H1 (cell line): Measurements from ENCODE around the gene ARHGEF26. TPM values are rescaled to one million over a fixed set of nuclear protein-coding genes. Genes with fewer than 3 reads are reported as not detected.

Experiments used
- CTCF ChIA-PET: fragments of 300-600 bp; sonication (Branson Sonifier 250); formaldehyde crosslinking; loops from one replicate; lab custom pipeline; 2021; ENCODE audit not compliant: partially characterized antibody; lab: Charles Lee
- POLR2A ChIA-PET: fragments of 300-600 bp; sonication (Branson Sonifier 250); formaldehyde crosslinking; loops from one replicate; lab custom pipeline; 2021; ENCODE audit warnings: inconsistent platforms; ENCODE audit not compliant: partially characterized antibody; lab: Charles Lee
- DNase-seq, 2 experiments: peaks; one replicate each; pipeline versions ENCODE4 v3.0.0 to v3.0.0-alpha.2; 2010 to 2022; ENCODE audit warnings: low spot score in 2 of 2, low read depth in 1 of 2, mixed read lengths in 1 of 2
- FAIRE-seq: peaks from 2 replicates; lab custom pipeline; 2011; peaks lifted over from hg19 to GRCh38; lab: Jason Lieb, UNC
- H2AFZ ChIP-seq: 2 replicates; pipeline ENCODE4 v1.8.1; 2012; ENCODE audit warnings: low read length, inconsistent platforms
- H2AK5ac ChIP-seq: 2 replicates; pipeline ENCODE4 v1.6.1; 2013; ENCODE audit warnings: low read depth, low read length
- H2BK120ac ChIP-seq: replicated peaks from 2 replicates; pipeline ENCODE3; 2013; ENCODE audit warnings: low read depth, low read length, inconsistent platforms
- H2BK12ac ChIP-seq: 2 replicates; pipeline ENCODE4 v1.6.1; 2013; ENCODE audit warnings: low read depth, low read length
- H2BK15ac ChIP-seq: 2 replicates; pipeline ENCODE4 v1.6.1; 2013; ENCODE audit warnings: low read length
- H2BK20ac ChIP-seq: 2 replicates; pipeline ENCODE4 v1.6.1; 2013; ENCODE audit warnings: low read length
- H2BK5ac ChIP-seq: 2 replicates; pipeline ENCODE4 v1.6.1; 2013; ENCODE audit warnings: low read depth, low read length
- H3K14ac ChIP-seq: 2 replicates; pipeline ENCODE4 v1.6.1; 2013; ENCODE audit warnings: inconsistent platforms; ENCODE audit not compliant: insufficient read length
- H3K18ac ChIP-seq: 2 replicates; pipeline ENCODE4 v1.6.1; 2013; ENCODE audit warnings: low read length; ENCODE audit errors: extremely low read depth
- H3K23ac ChIP-seq: 2 replicates; pipeline ENCODE4 v1.6.1; 2013; ENCODE audit warnings: inconsistent platforms; ENCODE audit not compliant: insufficient read length
- H3K23me2 ChIP-seq: 2 replicates; pipeline ENCODE4 v1.6.1; 2013; ENCODE audit warnings: low read depth, low read length
- H3K27ac ChIP-seq: 2 replicates; pipeline ENCODE4 v1.6.1; 2011; ENCODE audit warnings: low read depth, low read length, inconsistent platforms
- H3K27me3 ChIP-seq, 4 experiments: replicated peaks in 1 of 4; 1 replicate in 1 of 4; 2 replicates in 3 of 4; pipeline versions ENCODE4 v1.6.1 to v1.8.1; 2011 to 2013; ENCODE audit warnings: low read length in 3 of 4, mild to moderate bottlenecking in 3 of 4, inconsistent platforms in 2 of 4, mixed read lengths in 2 of 4, moderate library complexity in 1 of 4; ENCODE audit not compliant: control insufficient read depth in 3 of 4, insufficient read depth in 3 of 4; ENCODE audit errors: extremely low read depth in 1 of 4
- H3K36me3 ChIP-seq, 4 experiments: 2 replicates each; pipeline versions ENCODE4 v1.6.1 to v1.8.1; 2011 to 2013; ENCODE audit warnings: mild to moderate bottlenecking in 4 of 4, low read length in 3 of 4, moderate library complexity in 2 of 4, control low read depth in 1 of 4, inconsistent platforms in 1 of 4; ENCODE audit not compliant: insufficient read depth in 4 of 4, control insufficient read depth in 2 of 4
- H3K4ac ChIP-seq: replicated peaks from 2 replicates; pipeline ENCODE3; 2013; ENCODE audit warnings: low read length, low read depth, mixed read lengths, inconsistent platforms; ENCODE audit not compliant: insufficient read length
- H3K4me1 ChIP-seq, 4 experiments: replicated peaks in 1 of 4; 1 replicate in 1 of 4; 2 replicates in 3 of 4; pipeline versions ENCODE4 v1.6.1 to v1.8.1; 2011 to 2013; ENCODE audit warnings: low read length in 3 of 4, inconsistent platforms in 2 of 4, mixed read lengths in 1 of 4; ENCODE audit not compliant: insufficient read depth in 4 of 4, control insufficient read depth in 3 of 4
- H3K4me2 ChIP-seq, 2 experiments: 2 replicates each; pipeline versions ENCODE4 v1.6.1 to v1.8.1; 2011 to 2013; ENCODE audit warnings: low read depth in 2 of 2, low read length in 2 of 2, control low read depth in 1 of 2, inconsistent platforms in 1 of 2, mild to moderate bottlenecking in 1 of 2; ENCODE audit not compliant: insufficient read depth in 1 of 2
- H3K4me3 ChIP-seq, 4 experiments: fragments of 200-600, 300-600 bp in 1 of 4; sonication (generic), shearing (Covaris generic), sonication (Bioruptor Twin) in 1 of 4; 2 replicates each; pipeline versions ENCODE4 v1.5.1 to v1.8.1; 2011 to 2016; ENCODE audit warnings: low read length in 4 of 4, low read depth in 3 of 4, control low read depth in 2 of 4, inconsistent platforms in 2 of 4, mild to moderate bottlenecking in 2 of 4, mixed read lengths in 1 of 4, moderate library complexity in 1 of 4; ENCODE audit not compliant: insufficient read depth in 2 of 4; ENCODE audit errors: extremely low read depth in 1 of 4
- H3K56ac ChIP-seq: replicated peaks from 2 replicates; pipeline ENCODE3; 2013; ENCODE audit warnings: low read depth, mild to moderate bottlenecking, mixed read lengths, low read length, inconsistent platforms; ENCODE audit not compliant: insufficient read length
- H3K79me1 ChIP-seq: 2 replicates; pipeline ENCODE4 v1.6.1; 2013; ENCODE audit warnings: low read depth, low read length, control low read depth
- H3K79me2 ChIP-seq, 2 experiments: 2 replicates each; pipeline versions ENCODE4 v1.6.1 to v1.8.1; 2012 to 2013; ENCODE audit warnings: low read length in 2 of 2, mild to moderate bottlenecking in 2 of 2, inconsistent platforms in 1 of 2; ENCODE audit not compliant: insufficient read depth in 2 of 2, control insufficient read depth in 1 of 2
- H3K9ac ChIP-seq, 4 experiments: replicated peaks in 1 of 4; 1 replicate in 1 of 4; 2 replicates in 3 of 4; pipeline versions ENCODE4 v1.6.1 to v1.8.1; 2011 to 2013; ENCODE audit warnings: low read depth in 3 of 4, low read length in 3 of 4, control low read depth in 2 of 4, mild to moderate bottlenecking in 2 of 4, moderate library complexity in 2 of 4, inconsistent platforms in 1 of 4; ENCODE audit errors: extremely low read depth in 1 of 4
- H3K9me3 ChIP-seq, 2 experiments: 2 replicates each; pipeline versions ENCODE4 v1.6.1 to v1.8.1; 2012 to 2013; ENCODE audit warnings: mild to moderate bottlenecking in 2 of 2, moderate library complexity in 2 of 2, control low read depth in 1 of 2, inconsistent platforms in 1 of 2, low read depth in 1 of 2, low read length in 1 of 2, mixed read lengths in 1 of 2; ENCODE audit not compliant: insufficient read depth in 2 of 2
- H4K20me1 ChIP-seq, 2 experiments: replicated peaks in 1 of 2; 2 replicates each; pipeline versions ENCODE3 to v1.8.1; 2011 to 2013; ENCODE audit warnings: inconsistent platforms in 2 of 2, low read length in 2 of 2, mild to moderate bottlenecking in 1 of 2; ENCODE audit not compliant: insufficient read depth in 2 of 2, control insufficient read depth in 1 of 2
- H4K5ac ChIP-seq: 2 replicates; pipeline ENCODE4 v1.6.1; 2013; ENCODE audit warnings: low read length, low read depth, mixed read lengths, inconsistent platforms; ENCODE audit not compliant: insufficient read length
- H4K8ac ChIP-seq: 2 replicates; pipeline ENCODE4 v1.8.0; 2013; ENCODE audit warnings: mild to moderate bottlenecking, moderate library complexity, low read length, inconsistent platforms; ENCODE audit not compliant: insufficient read depth; ENCODE audit errors: extremely low read depth
- H4K91ac ChIP-seq: replicated peaks from 2 replicates; pipeline ENCODE3; 2013; ENCODE audit warnings: low read length, mixed read lengths, inconsistent platforms; ENCODE audit not compliant: insufficient read length
- CBX8 ChIP-seq: fragments of 300-800, 300-1000 bp; sonication (generic); IDR thresholded peaks from 2 replicates; pipeline ENCODE4 v1.7.1; 2016; ENCODE audit warnings: low read depth, low read length, borderline replicate concordance
- CTBP2 ChIP-seq: IDR thresholded peaks from 2 replicates; pipeline ENCODE4 v1.7.0; 2011; ENCODE audit warnings: borderline replicate concordance, mild to moderate bottlenecking, moderate library complexity, mixed read lengths, low read length; ENCODE audit not compliant: insufficient read depth, insufficient read length
- EZH2 ChIP-seq: fragments of 200-600 bp; sonication (generic); IDR thresholded peaks from 2 replicates; pipeline ENCODE4 v1.7.1; 2012; ENCODE audit warnings: low read depth, mild to moderate bottlenecking, moderate library complexity, low read length, inconsistent platforms; ENCODE audit not compliant: severe bottlenecking
- NRF1 ChIP-seq: IDR thresholded peaks from 2 replicates; pipeline ENCODE4 v1.6.1; 2011; ENCODE audit warnings: mild to moderate bottlenecking, low read depth, low read length, improper control_type of control experiment
- SRF ChIP-seq: IDR thresholded peaks from 2 replicates; pipeline ENCODE4 v1.6.1; 2011; ENCODE audit warnings: mild to moderate bottlenecking, low read depth, low read length, moderate library complexity
- WGBS, 2 experiments: shearing (Covaris generic) in 1 of 2; methylation state at CpG; one replicate each; pipeline versions ENCODE4 v1.1.6 to v1.1.7; 2013 to 2015; ENCODE audit warnings: low lambda C conversion rate in 2 of 2, mixed read lengths in 2 of 2, inconsistent platforms in 1 of 2, low coverage in 1 of 2, missing lambda C conversion rate in 1 of 2; ENCODE audit not compliant: insufficient replicate concordance in 2 of 2, insufficient coverage in 1 of 2, insufficient read length in 1 of 2; ENCODE audit errors: extremely low coverage in 1 of 2, missing lambda C conversion rate in 1 of 2; 5-methylcytosine and 5-hydroxymethylcytosine counted together
- polyA plus RNA-seq, 7 experiments: library from polyadenylated mRNA; depleted of rRNA in 3 of 7; stranded (reverse) in 5 of 7; unstranded in 2 of 7; fragments of >200 nt in 5 of 7; fragments of 200-250 nt in 2 of 7; gene quantifications; 1 replicate in 5 of 7; 2 replicates in 1 of 7; 4 replicates in 1 of 7; pipeline versions ENCODE4 v1.2.1 to v1.2.3, GENCODE V29; 2011 to 2013; ENCODE audit warnings: missing spikeins in 2 of 7, mixed read lengths in 2 of 7
- total RNA-seq: library from RNA; stranded (reverse); fragmentation: NEBNext Ultra II Directional; extraction: Animal tissue kit (Norgen Biotek cat#: 25700); gene quantifications from 2 replicates; pipeline ENCODE4 v1.2.1, GENCODE V29; 2021

ARHGEF26 gene
- total and polyA plus RNA-seq, 2 of the 8 experiments (the other 6 are each of a cell fraction or from before 2014, with no cell fraction given), result 3.1 to 15.6 TPM

- 0 out of 2 replicates have a peak overlapping the region, but pooled peaks have one; percentile 71 for H2AFZ ChIP-seq
- no peak overlapping the region for H3K4me2 ChIP-seq
- H4K20me1 ChIP-seq, result no peaks in the 10 kb centered on the region
- no peaks in the 10 kb centered on the region for H3K36me3 ChIP-seq
- H2BK15ac ChIP-seq, result no peak overlapping the region
- no peak overlapping the region for H3K14ac ChIP-seq
- no peak overlapping the region for H3K23ac ChIP-seq
- H2BK120ac ChIP-seq, result no peak overlapping the region
- H3K4me3 ChIP-seq, result no peak overlapping the region
- H3K4me1 ChIP-seq, result no peaks in the 10 kb centered on the region
- no peak overlapping the region for H3K9ac ChIP-seq
- no peak overlapping the region for H3K4ac ChIP-seq
- H3K79me2 ChIP-seq, result no peaks in the 10 kb centered on the region
- H3K23me2 ChIP-seq, result no peaks in the 10 kb centered on the region
- H2BK20ac ChIP-seq, result no peak overlapping the region
- POLR2A ChIA-PET, result interaction anchor here (1.6 kb wide), 1 partner anchor 8 kb away, joined by 7 read pairs; the partner anchor contains the start of gene ARHGEF26
- no peak overlapping the region for H3K18ac ChIP-seq
- H4K8ac ChIP-seq, result no peak overlapping the region
- no peak overlapping the region for H2AK5ac ChIP-seq
- no peak overlapping the region for H3K56ac ChIP-seq
- CTCF ChIA-PET, result interaction anchor here (1.4 to 3.1 kb wide), 3 partner anchors 9 to 139 kb away, joined by 3 to 12 read pairs (median 6); no protein-coding TSS in a partner anchor
- H2BK5ac ChIP-seq, result no peak overlapping the region
- no peak overlapping the region for H3K27ac ChIP-seq
- H3K27me3 ChIP-seq, result no peaks in the 10 kb centered on the region
- DNase-seq (no peak), FAIRE-seq (no peak)
- 82% methylated on average over 5 of the region's 5 CpGs; no CpG with 5 or more reads in 1 of the 2 experiments for WGBS, 2 experiments
- no peak overlapping the region for H4K91ac ChIP-seq
- no peaks in the 10 kb centered on the region for H3K79me1 ChIP-seq
- no peak overlapping the region for H4K5ac ChIP-seq
- TF ChIP-seq SRF (no peak), NRF1 (no peak), CTBP2 (no peak), CBX8 (no peak), EZH2 (no peak)
- TF ChIP-seq, all 59 proteins: peak for 0
- no peaks in the 10 kb centered on the region for H3K9me3 ChIP-seq
- H2BK12ac ChIP-seq, result no peak overlapping the region
These were observed 7.6 kb upstream of the ARHGEF26 start for GRCh38 chr3:154113609-154114008.
